ENCODE results near the gene KANSL1. TPM values are rescaled to one million over a fixed set of nuclear protein-coding genes. Genes with fewer than 3 reads are reported as not detected.
A peak's percentile ranks its signal among the peaks of the same experiment; 100 is the strongest.

Gene KANSL1
- total RNA-seq, 1 experiment from 2014 or later = 52.5 TPM

- no peaks in the 10 kb centered on the region for H3K9me3 ChIP-seq (ENCODE audit: insufficient read depth, low read depth)
- peaks cover 6% of the 10 kb centered on the region; the same call in 1 of the 2 replicates for H4K20me1 ChIP-seq (ENCODE audit: insufficient read depth)
- ChIA-PET CTCF (no interaction called here), POLR2A (ENCODE audit: unreplicated experiment) (interaction anchor here (0.7 kb wide), 1 partner anchor 1045 kb away, joined by 10 read pairs; no protein-coding TSS in a partner anchor)
- peaks cover 69% of the 10 kb centered on the region for H3K36me3 ChIP-seq (ENCODE audit: low read depth)
- no peak overlapping the region for H3K4me2 ChIP-seq
- peaks cover 11% of the 10 kb centered on the region; the same call in 1 of the 2 replicates for H3F3A ChIP-seq (ENCODE audit: insufficient read depth, low read depth)
- no peaks in the 10 kb centered on the region for H3K9me2 ChIP-seq (ENCODE audit: insufficient read depth)
- H3K27ac ChIP-seq = no peak overlapping the region
- no peak overlapping the region for H2AFZ ChIP-seq
- intact Hi-C loops (cut with micrococcal nuclease; ENCODE audit: unreplicated experiment) = no loop called here
- no peak for TF ChIP-seq EZH2 (IDR thresholded peaks at IDR 0.05; ENCODE audit: low read depth)
- no TSS peak for BruUV-seq (replicated peaks)
- H3K4me3 ChIP-seq = no peak overlapping the region
- no peaks in the 10 kb centered on the region for H3K79me2 ChIP-seq (ENCODE audit: low read depth)
- no peaks in the 10 kb centered on the region for H3K4me1 ChIP-seq (replicated peaks; ENCODE audit: insufficient read depth)
- H3K27me3 ChIP-seq (ENCODE audit: insufficient read depth, low read depth) = no peaks in the 10 kb centered on the region
- DNase-seq = no peak
Observed at GRCh38 chr17:46036491-46036890, 156.7 kb downstream of the KANSL1 start.

GRCh38 chr17:46035112-46035818 is 158.0 kb downstream of the KANSL1 start:
- POLR2A ChIA-PET (ENCODE audit: unreplicated experiment) = interaction anchor here (0.7 kb wide), 1 partner anchor 1044 kb away, joined by 10 read pairs; no protein-coding TSS in a partner anchor
- H3F3A ChIP-seq (ENCODE audit: insufficient read depth, low read depth) = peaks cover 11% of the 10 kb centered on the region; the same call in 1 of the 2 replicates
- H3K4me1 ChIP-seq (replicated peaks; ENCODE audit: insufficient read depth) = no peaks in the 10 kb centered on the region
- CTCF ChIA-PET = interaction anchor here (0.6 kb wide), 2 partner anchors 13 to 181 kb away, joined by 3 to 4 read pairs; no protein-coding TSS in a partner anchor
- TF ChIP-seq EZH2 (IDR thresholded peaks at IDR 0.05; ENCODE audit: low read depth) = no peak
- no peak for TF ChIP-seq CTCF (conservative IDR thresholded peaks at IDR 0.05)
- no peak overlapping the region for H2AFZ ChIP-seq
- intact Hi-C loops (cut with micrococcal nuclease; ENCODE audit: unreplicated experiment) = no loop called here
- no TSS peak for BruUV-seq (replicated peaks)
- H3K9me2 ChIP-seq (ENCODE audit: insufficient read depth) = no peaks in the 10 kb centered on the region
- no peaks in the 10 kb centered on the region for H3K27me3 ChIP-seq (ENCODE audit: insufficient read depth, low read depth)
- H4K20me1 ChIP-seq (ENCODE audit: insufficient read depth) = peaks cover 11% of the 10 kb centered on the region
- H3K4me2 ChIP-seq = no peak overlapping the region
- no peaks in the 10 kb centered on the region for H3K9me3 ChIP-seq (ENCODE audit: insufficient read depth, low read depth)
- DNase-seq = peak in 1 of 2 experiments; percentile 11
- no peak overlapping the region for H3K4me3 ChIP-seq
- H3K79me2 ChIP-seq (ENCODE audit: low read depth) = no peaks in the 10 kb centered on the region
- H3K27ac ChIP-seq = no peak overlapping the region
- peaks cover 67% of the 10 kb centered on the region for H3K36me3 ChIP-seq (ENCODE audit: low read depth)

- ChIA-PET CTCF (no interaction called here), POLR2A (ENCODE audit: unreplicated experiment) (interaction anchor here (0.5 kb wide), 1 partner anchor 150 kb away, joined by 3 read pairs; no protein-coding TSS in a partner anchor)
- no peak overlapping the region for H2AFZ ChIP-seq
- H3K36me3 ChIP-seq (ENCODE audit: low read depth) = peaks cover 52% of the 10 kb centered on the region
- no TSS peak for BruUV-seq (replicated peaks)
- no peak overlapping the region for H3K27ac ChIP-seq
- no peak overlapping the region for H3K4me2 ChIP-seq
- peaks cover 21% of the 10 kb centered on the region for H4K20me1 ChIP-seq (ENCODE audit: insufficient read depth)
- no peaks in the 10 kb centered on the region for H3K79me2 ChIP-seq (ENCODE audit: low read depth)
- no peaks in the 10 kb centered on the region for H3K9me2 ChIP-seq (ENCODE audit: insufficient read depth)
- no peaks in the 10 kb centered on the region for H3K27me3 ChIP-seq (ENCODE audit: insufficient read depth, low read depth)
- H3K4me1 ChIP-seq (replicated peaks; ENCODE audit: insufficient read depth) = no peaks in the 10 kb centered on the region
- H3K9me3 ChIP-seq (ENCODE audit: insufficient read depth, low read depth) = no peaks in the 10 kb centered on the region
- H3F3A ChIP-seq (ENCODE audit: insufficient read depth, low read depth) = peaks cover 19% of the 10 kb centered on the region; the same call in 1 of the 2 replicates
- no peak overlapping the region for H3K4me3 ChIP-seq
- intact Hi-C loops (cut with micrococcal nuclease; ENCODE audit: unreplicated experiment) = no loop called here
- TF ChIP-seq CTCF (conservative IDR thresholded peaks at IDR 0.05) = no peak
- TF ChIP-seq EZH2 (IDR thresholded peaks at IDR 0.05; ENCODE audit: low read depth) = no peak
- no peak for DNase-seq
Observed at GRCh38 chr17:46033392-46033791, 159.8 kb downstream of the KANSL1 start.

Measured in PC-9 (cell line).